ENCODE results near the gene ATP5F1B.

DNA sequence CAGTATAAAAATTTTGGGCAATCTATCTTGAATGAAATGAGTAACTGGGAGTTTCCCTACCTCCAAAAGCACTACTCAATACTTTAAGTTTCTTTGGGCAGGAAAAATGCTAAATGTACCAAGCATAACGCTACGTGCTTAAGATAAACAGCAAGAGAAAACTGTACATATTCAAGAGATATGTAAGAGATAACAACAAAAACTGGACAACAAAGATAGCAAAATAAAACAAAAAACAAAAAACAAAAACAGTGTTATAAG, 22.3 kb upstream of the ATP5F1B start:
- TF ChIP-seq POLR2A (IDR thresholded peaks at IDR 0.05; ENCODE audit: low read depth, low read length): no peak
- TF ChIP-seq POLR2AphosphoS5 (IDR thresholded peaks at IDR 0.05; ENCODE audit: low read depth, low read length): no peak
- no peak for TF ChIP-seq TAF1 (IDR thresholded peaks at IDR 0.05; ENCODE audit: low read depth, low read length)

All from GM12891 (cell line).